Activated CD4-positive, alpha-beta T cell treated with anti-CD3 and anti-CD28 coated beads, Interleukin-2, amount 50 U/mL, for 1 hour (primary cell): Measurements from ENCODE around the gene TBXAS1.
"Not testable (repeated sequence)": the region's sequence is repeated elsewhere in the genome, so short reads cannot be mapped to it uniquely, and the experiment has no call there.

Experiments used
- DNase-seq: peaks from one replicate; pipeline ENCODE4 v3.0.0-alpha.2; 2020

TBXAS1 gene

DNA sequence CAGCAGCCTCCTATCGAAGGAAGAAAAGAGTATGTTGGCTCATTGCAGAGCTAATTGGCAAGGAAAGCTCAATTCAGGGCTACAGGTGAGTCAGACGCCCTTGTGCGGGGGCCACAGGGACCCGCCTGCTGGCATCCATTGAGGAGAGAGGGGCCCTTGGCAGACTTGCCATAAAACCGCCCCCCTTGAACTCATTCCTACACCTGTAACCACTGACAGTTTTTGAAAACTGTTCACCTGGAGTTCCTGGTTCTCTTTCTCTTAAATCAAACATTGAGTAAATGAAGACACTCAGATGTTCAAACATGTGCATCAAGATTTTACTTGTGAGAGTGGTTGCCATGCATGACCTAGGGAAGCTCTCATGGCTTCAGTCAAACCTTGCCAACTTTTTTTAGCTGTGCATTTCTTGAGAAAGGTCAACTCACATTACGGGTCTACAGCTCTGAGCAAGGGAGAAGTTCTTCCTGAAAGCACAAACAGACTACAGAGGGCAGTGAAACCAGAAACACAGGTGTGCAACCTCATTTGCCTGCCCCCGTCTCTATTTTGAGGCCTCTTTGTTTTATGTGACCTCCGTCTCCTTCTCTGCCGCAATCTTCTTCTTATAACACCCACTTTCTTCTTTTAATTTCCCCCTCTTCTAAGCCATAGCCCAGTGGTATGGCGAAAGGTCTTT lies 87.8 kb downstream of the TBXAS1 start:
- peak; percentile 4 for DNase-seq

DNA sequence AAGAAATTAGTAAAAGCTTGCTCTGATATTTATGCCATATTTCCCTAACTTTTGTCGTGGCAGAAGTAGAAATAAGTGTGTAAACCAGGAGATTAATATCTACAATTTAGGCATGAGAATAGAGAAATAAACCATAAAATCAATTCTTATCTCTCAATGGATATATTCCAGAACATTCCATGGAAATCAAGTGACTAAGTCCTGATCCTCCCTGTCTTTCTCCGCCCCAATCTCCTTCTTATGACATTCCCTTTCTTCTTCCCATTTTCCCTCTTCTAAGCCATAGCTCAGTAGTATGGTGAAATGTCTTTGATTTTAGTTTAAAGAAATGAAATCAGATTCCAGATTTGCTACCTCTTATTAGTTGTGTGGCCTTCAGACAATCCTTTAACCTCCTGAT lies 88.8 kb downstream of the TBXAS1 start:
- DNase-seq: no peak

GRCh38 chr7:139918480-139918879 lies 89.4 kb downstream of the TBXAS1 start:
- DNase-seq: no peak

GRCh38 chr7:139923090-139923489 lies 94.0 kb downstream of the TBXAS1 start:
- no peak for DNase-seq

DNA sequence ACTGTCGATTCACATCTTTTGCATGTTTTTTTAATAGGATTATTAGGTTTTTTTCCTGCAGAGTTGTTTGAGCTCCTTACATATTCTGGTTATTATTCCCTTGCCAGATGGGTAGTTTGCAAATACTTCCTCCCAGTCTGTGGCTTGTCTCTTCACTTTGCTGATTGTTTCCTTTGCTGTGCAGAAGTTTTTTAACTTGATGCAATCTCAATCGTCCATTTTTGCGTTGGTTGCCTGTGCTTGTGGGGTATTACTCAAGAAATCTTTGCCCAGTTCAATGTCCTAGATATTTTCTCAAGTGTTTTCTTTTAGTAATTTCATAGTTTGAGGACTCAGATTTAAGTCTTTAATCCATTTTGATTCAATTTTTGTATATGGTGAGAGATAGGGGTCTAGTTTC lies 95.4 kb downstream of the TBXAS1 start:
- no peak for DNase-seq

GRCh38 chr7:139929221-139929620 lies 100.2 kb downstream of the TBXAS1 start:
- DNase-seq: not testable (repeated sequence)

GRCh38 chr7:139930286-139930965 lies 101.4 kb downstream of the TBXAS1 start:
- DNase-seq: no peak

DNA sequence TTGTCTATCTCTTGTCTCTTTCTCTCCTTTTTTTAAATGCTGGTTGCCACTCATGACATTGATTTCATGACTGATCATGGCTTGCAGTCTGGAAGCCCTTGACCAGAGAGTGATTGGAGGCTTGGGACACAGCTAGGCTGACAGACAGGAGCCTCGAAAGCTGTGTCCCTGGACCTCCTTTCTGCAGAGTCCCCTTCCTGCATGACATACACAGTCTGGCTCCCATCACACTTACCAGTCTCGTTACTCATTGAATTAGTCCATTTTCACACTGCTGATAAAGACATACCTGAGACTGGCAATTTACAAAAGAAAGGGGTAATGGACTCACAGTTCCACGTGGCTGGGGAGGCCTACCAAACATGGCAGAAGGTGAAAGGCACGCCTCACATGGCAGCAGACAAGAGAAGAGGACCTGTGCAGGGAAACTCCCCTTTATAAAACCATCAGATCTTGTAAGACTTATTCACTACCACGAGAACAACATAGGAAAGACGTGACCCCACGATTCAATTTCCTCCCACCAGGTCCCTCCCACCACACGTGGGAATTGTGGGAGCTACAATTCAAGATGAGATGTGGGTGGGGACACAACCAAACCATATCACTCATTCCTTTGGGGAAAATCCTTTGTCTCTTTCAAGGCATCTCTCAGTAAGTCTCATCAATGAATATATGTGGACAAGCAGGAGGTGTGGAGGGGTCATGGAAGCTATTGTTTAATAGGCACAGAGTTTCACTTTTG lies 102.3 kb downstream of the TBXAS1 start:
- DNase-seq: no peak

DNA sequence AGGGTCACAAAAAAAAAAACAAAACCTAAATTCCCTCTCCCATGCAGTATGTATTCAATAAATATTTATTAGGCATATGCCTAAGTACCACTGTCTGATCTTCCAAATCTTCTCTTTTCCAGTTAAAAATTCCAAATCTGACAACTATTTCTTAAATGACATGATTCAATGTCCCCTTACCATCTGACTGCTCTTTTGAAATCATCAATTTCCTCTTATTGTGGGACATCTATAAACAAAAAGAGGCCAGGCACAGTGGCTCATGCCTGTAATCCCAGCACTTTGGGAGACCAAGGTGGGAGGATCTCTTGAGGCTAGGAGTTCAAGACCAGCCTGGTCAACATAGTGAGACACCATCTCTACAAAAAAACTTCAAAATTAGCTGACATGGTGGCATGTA lies 103.5 kb downstream of the TBXAS1 start:
- no peak for DNase-seq

GRCh38 chr7:139936760-139937310 lies 107.8 kb downstream of the TBXAS1 start:
- no peak for DNase-seq

GRCh38 chr7:139937715-139938114 lies 108.7 kb downstream of the TBXAS1 start:
- DNase-seq: no peak

DNA sequence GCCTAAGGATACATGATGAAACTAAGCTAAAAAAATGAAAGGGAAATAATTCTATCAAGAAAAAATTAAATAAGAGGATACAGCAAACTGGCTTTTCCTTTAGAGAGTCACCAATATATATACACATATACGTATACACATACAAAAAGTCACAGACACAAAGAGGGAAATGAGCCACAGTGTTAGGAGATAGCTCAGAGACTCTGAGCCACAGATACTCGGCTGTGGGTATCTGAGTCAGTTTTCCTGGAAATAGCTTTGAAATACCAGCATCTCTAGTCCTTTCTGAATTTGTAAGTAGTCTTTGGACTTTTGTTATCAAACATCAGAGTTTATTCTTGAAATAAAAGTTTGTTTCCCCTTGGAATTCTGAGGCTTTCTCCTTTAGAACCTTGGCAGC lies 111.8 kb downstream of the TBXAS1 start:
- DNase-seq: no peak

DNA sequence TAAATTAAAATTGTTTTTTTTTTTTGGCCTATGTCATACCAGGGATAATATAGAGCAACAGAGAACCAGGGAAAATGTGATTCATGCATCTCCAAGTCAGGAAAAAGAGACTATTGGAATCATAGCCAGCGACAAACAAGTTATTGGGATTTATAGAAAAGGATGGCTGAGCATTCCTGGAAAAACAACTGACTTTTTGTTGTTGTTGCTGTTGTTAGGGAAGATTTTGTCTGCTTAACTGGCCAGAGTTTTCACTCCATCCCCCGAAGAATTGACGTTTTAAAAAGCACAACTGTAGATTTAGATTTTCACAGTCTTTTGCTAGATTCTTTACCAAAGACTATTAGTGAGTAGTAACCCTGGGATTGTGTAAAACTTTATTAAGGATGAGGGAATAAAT lies 112.4 kb downstream of the TBXAS1 start:
- no peak for DNase-seq

GRCh38 chr7:139941866-139942265 lies 112.8 kb downstream of the TBXAS1 start:
- no peak for DNase-seq

DNA sequence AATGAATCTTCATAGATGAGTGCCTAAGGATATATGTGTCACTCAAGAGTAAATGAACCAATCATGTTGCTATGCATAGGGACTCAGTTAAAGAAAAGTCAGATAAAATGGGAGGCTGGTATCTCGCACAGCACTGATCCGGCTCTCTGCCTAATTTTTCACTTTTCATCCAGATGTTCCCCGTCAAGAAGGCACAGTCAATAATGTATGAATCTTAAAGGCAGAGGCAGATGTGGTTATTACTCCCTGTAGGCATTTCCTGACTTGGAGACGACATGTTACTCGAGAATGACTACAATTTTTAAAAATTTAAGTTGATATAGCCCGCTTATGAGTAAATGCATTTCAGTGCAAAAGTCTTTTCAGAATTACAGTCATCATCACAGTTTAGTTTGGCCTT lies 113.6 kb downstream of the TBXAS1 start:
- DNase-seq: no peak

- DNase-seq: no peak
These were observed 114.3 kb downstream of the TBXAS1 start for GRCh38 chr7:139943401-139943800.

DNA sequence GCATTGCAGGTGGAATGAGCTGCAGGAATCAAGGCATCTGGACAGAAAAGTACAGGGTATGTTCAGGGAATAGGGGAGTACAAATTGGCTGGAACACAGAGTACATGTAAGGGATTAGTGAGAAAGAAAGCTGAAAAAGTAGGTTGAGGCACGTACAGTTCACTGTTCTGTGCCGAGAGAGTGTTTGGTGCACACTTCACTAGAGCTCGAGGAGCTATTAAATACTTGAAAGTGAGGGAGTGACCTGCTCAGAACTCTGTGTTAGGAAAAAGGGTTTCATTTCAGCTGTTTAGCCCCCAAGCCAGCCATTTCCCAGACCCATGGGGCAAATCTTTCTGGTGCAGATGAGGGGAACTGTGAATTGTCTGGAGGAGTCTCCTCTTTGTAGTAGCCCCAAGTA lies 115.2 kb downstream of the TBXAS1 start:
- DNase-seq: no peak

- no peak for DNase-seq
These were observed 117.5 kb downstream of the TBXAS1 start for GRCh38 chr7:139946533-139946932.

GRCh38 chr7:139947021-139947420 lies 118.0 kb downstream of the TBXAS1 start:
- DNase-seq: no peak

DNA sequence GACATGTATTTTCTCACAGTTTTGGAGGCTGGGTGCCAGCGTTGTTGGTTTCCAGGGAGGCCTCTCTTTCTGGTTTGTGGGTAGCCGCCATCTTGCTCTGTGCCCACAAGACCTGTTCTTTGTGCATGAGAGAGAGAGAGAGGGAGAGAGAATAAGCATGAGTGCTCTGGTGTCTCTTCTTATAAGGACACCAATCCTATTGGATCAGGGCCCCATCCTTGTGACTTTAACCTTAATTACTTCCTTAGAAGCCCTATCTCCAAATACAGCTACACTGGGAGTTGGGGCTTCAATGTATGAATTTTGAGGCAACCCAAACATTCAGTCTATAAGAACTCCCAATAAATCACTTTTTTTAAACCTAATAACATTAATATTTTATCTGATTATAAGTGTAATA lies 119.1 kb downstream of the TBXAS1 start:
- DNase-seq: no peak

GRCh38 chr7:139948587-139949335 lies 119.7 kb downstream of the TBXAS1 start:
- no peak for DNase-seq

DNA sequence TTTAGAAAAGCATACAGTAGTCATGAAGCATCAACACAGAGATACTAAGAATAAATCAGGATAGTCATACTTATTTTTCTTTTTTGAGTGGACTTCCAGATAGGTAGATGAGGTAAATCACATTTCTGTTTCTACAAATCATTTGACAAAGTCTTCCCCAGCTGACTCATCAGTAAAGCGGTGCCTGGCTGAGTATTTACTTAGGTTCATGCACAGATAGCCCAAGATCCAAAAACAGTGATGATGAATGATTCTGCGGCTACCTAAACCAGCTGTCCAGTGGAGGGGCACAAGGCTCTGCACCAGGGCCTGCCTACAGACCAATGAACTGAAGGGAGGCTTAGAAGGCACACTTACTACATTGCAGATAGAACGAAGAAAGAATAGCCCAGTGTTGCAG lies 120.6 kb downstream of the TBXAS1 start:
- no peak for DNase-seq

DNA sequence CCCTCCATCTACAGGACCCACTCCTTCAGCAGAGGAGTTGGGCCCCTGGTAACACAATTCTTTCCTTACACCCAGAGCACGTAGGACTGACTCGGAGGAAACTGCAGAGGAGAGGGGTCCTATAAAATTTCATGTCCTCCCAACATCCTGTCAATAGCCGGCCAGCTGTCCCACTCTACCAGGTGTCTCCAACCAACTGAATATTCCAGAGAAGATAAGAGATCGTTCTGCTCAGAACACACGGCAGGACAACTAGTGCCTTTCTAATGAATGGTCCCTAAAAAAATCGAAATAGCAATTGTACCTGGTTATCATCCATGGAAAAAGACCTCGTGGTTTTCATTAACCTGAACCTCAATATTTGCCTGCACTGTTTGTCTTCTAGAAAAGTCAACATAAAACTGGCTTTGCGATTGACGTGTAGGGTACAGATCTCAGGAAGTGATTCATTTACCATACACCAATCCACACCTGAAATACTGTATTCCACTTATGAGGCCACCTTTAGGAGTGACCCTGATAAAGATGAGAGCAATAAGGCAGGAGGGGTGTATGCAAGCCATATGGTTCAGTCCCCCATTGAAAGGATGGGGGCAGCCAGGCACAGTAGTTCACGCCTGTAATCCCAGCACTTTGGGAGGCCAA lies 121.9 kb downstream of the TBXAS1 start:
- DNase-seq: no peak
